AML-193 (cell line): ENCODE data around the gene IL15RA.

Source experiments
- DNase-seq, 2 experiments: peaks; one replicate each; lab custom pipeline; 2025; lab: John Stamatoyannopoulos, UW

IL15RA gene

GRCh38 chr10:5977471-5978229, at the start of gene IL15RA:
Gene IL15RA, minus strand, starts transcription at chr10:5977543. Its CDS starts 51 bp downstream, at chr10:5977492.
- peak; percentile 31 to 50 for DNase-seq

- DNase-seq = no peak
These were observed 48.4 kb upstream of the IL15RA start for GRCh38 chr10:6025683-6026255.

DNA sequence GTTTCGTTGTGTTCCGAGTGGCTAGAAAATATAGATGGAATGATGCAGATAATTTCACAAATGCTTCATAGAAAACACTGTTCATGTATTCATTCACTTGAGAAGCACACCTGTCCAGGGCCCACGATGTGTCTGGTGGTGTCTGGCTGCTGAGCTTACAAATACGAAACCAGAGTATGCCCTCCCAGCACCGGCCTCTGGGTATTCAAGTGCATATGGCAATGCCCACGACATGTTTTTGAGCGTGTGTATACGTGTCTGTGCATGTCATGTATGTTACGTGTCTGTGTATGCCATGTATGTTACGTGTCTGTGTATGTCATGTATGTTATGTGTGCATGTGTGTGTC, 47.0 kb upstream of the IL15RA start:
- DNase-seq = no peak

- no peak for DNase-seq
These were observed 46.5 kb upstream of the IL15RA start for GRCh38 chr10:6023661-6024333.

DNA sequence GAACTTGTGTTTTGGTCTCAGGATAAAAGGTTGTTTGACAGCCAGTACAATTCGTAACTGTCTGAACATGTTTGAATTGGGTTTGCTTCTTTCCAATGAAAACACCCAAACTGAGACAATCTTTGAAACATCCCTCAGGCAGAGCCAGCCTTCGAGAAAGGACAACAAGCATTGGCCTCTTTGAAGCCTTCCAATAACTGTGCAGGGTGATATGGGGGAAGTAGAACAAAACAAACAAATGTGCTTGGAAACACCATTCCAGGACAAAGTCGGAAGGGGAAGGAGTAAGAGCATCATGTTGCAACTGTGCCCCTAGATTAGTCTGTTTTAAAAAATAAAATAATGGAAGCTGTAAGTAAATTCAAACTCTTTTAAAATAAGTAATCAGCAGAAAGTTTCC, 45.3 kb upstream of the IL15RA start:
- no peak for DNase-seq

DNA sequence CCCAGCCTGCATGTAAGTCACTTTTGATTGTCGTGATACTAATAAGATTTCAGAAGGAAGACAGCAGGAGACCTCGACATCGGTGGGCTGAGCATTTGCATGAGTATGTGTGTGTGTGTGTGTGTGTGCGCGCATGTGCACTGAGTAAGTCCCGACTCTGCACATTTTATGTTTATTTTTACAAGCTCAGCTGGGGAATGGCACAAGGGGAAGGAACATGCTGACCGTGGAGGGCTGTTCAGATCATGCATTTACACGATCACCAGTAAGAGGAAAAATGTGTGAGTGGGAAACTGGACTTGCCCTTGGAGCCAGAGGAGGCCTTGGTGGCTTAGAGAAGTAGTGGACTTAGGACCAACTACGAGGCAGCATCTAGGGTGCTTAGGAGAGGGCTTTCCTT, 43.5 kb upstream of the IL15RA start:
- DNase-seq = no peak

- DNase-seq = no peak
These were observed 42.5 kb upstream of the IL15RA start for GRCh38 chr10:6019796-6020195.

GRCh38 chr10:6019010-6019782, 41.9 kb upstream of the IL15RA start:
- no peak for DNase-seq

GRCh38 chr10:6018422-6018821, 41.1 kb upstream of the IL15RA start:
- no peak for DNase-seq

GRCh38 chr10:6017781-6018354, 40.5 kb upstream of the IL15RA start:
- no peak for DNase-seq

DNA sequence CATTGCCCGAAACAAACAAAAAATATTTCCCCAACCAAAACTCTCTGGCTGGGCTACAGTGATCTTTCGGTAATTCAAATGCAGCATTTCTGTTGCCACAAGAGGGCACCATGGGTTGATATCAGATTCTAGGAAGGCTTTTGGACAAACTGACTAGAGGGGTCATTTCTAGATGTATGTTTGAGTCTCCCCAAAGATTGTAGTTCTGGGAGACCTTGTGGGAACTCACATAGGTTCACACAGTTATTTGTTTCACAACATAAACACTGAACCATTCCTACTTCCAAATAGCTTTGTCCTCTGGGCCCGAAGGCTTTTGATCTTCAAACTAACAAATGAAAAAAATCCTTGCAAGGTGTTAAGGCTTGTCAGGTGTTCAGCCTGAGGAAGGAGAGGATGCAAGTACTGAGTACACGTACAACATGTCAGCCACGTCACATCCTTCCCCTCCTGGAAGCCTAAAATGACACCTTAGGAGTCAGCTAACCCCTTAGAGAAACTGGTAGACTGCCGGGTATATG, 37.0 kb upstream of the IL15RA start:
- DNase-seq = peak; percentile 62

DNA sequence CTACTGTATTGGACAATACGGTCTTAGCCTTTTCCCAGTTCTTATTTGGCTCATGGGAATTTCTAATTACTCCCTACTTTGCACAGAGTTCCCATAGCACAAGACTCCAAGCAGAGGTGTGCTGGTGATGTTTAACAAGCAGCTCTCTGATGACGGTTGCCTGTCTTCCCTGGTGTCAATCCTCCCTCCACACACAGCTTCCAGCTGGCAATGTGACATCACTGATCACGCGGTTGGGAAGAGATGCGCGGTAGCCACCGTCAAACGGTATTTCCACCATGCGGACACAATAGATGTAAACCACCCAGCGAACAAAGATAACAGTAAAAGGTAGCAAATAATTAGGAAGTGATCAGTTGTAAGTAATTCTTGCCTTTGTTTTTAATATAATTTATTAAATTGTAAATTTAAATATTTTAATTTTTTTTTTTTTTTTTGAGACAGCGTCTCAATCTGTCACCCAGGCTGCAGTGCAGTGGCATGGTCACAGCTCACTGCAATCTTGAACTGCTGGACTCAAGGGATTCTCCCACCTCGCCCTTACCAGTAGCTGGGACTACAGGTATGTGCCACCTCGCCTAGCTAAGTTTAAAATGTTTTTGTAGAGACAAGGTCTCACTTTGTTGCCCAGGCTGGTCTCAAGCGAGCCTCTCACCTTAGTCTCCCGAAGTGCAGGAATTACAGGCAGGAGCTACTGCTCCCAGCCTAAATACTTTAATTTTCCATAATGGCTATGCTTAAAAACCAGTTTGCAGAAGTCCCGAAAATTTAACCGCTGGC, 36.3 kb upstream of the IL15RA start:
- no peak for DNase-seq

DNA sequence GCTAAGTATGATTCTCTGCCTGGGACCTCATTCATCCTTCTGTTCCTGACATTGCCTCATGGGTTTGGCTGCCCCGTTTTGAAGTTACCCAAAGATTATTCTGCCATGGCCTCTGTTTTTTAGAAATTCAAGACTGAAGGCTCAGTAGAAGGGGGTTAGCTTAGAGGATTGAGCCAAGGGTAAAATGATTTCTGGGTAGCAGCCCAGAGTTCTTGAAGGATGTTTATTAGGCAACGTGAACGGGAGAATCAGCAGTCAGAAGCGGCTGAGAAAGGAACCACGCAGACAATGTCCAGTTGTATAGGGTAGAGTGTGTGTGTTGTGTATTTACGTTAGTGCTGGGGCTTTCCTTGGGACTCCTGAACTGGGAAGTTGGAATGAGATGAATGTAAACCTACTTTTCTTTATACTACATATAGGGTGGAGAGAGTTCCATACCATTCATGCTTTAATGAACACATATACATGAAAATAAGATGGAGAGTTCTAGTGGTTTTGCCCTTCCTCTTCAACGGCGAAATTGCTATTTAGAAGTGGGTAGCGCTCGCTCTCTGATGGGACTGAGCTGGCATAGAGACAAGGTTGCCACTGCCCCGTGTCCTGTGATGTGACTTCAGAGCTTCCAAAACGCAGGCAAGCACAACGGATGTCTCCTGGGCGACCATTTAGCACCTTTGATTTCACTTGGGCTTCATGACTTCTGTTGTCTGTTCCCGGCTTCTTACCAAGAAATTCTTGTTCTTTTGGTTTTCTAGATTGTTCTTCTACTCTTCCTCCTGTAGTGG, 35.0 kb upstream of the IL15RA start:
- DNase-seq = no peak

- no peak for DNase-seq
These were observed 34.2 kb upstream of the IL15RA start for GRCh38 chr10:6011558-6011957.

DNA sequence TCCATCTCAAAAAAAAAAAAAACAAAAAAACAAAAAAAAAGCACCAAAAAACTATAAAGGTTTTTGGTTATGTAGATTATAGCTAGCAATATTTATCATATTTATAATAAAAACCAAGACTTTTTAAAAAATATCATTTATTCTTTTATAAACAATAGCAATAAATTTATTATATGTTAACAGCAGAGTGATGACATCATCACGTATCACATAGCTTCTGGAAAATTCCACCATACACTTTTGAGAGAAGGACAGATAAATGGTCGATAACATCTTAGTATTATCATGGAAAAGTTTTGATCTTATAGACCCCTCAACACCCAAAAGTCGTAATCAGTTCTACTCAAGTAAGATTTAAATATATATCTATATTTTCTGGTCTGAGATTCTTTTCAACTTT, 33.2 kb upstream of the IL15RA start:
- DNase-seq = no peak

DNA sequence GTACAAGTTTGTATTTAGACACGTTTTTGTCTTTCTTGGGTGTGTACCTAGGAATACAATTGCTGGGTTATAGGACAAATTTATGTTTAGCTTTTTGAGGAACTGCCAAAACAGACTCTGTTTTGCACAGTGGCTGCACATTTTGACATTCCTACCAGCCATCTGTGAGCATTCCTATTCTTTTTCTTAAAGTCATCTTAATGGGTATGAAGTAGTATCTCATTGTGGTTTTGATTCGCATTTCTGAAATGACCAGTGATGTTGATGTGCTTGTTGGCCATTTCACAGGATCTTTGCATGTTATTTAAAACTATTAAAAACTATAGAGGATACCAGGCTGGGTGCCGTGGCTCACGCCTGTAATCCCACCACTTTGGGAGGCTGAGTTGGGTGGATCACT, 32.6 kb upstream of the IL15RA start:
- no peak for DNase-seq

- DNase-seq = peak in 1 of 2 experiments; percentile 37
These were observed 31.8 kb upstream of the IL15RA start for GRCh38 chr10:6009150-6009549.

- no peak for DNase-seq
These were observed 31.3 kb upstream of the IL15RA start for GRCh38 chr10:6008497-6009142.

- no peak for DNase-seq
These were observed 29.6 kb upstream of the IL15RA start for GRCh38 chr10:6006991-6007390.

DNA sequence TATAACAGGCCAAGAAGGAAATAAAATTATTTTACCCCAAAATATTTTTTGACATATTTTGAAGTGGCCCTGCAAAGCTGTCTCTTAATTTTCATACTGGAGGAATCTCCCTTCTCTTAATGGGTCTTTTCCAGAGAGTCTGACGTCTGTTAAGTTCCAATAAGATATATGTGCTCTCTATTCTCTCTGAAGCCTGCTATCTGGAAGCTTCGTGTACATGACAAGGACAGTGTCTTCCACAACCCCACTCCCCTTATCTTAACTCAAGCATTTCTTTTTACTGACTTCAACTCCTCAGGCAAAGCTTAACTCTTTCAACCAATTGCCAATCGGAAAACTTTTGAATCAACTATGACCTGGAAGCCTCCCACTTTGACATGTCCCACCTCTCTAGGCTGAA, 29.2 kb upstream of the IL15RA start:
- DNase-seq = no peak
